ENCODE results near the gene KRTAP5-7.
"Not testable (repeated sequence)": the region's sequence is repeated elsewhere in the genome, so short reads cannot be mapped to it uniquely, and the experiment has no call there.

KRTAP5-7 gene

DNA sequence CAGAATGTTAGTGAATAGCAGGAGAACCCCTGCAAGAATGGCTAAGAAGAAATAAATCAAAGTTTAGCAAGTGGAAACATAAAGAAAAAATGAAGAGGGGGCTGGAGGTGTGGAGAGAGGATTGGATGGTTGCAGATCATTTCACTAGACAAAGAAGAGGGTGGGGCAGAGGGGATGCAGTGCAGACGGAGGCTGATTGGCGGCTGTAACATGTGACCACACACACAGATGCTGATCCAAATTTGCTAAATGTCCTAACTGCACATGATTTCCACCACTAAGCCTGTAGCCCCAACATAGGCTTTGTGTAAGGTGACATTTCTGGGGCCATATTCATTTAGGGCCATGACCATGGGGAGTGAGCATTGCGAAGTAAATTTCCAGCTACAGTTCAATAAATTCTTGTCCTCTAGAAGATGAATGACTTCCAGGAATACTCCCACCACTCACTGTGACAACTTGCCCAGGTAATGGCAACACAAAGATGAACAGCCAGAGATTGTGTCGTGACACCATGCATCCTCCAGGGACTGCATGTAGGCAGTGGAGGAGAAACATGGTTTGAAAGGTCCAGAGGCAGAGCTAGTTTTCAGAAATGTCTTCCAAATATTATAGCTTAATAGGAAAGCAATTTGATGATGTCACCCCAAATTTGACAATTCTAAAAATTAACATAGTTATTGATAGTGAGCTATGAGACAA, 48.8 kb downstream of the KRTAP5-7 start:
- no peak overlapping the region for H3K4me3 ChIP-seq (ENCODE audit: low read depth, low read length)
- TF ChIP-seq, protein P1, sequence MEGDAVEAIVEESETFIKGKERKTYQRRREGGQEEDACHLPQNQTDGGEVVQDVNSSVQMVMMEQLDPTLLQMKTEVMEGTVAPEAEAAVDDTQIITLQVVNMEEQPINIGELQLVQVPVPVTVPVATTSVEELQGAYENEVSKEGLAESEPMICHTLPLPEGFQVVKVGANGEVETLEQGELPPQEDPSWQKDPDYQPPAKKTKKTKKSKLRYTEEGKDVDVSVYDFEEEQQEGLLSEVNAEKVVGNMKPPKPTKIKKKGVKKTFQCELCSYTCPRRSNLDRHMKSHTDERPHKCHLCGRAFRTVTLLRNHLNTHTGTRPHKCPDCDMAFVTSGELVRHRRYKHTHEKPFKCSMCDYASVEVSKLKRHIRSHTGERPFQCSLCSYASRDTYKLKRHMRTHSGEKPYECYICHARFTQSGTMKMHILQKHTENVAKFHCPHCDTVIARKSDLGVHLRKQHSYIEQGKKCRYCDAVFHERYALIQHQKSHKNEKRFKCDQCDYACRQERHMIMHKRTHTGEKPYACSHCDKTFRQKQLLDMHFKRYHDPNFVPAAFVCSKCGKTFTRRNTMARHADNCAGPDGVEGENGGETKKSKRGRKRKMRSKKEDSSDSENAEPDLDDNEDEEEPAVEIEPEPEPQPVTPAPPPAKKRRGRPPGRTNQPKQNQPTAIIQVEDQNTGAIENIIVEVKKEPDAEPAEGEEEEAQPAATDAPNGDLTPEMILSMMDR (IDR thresholded peaks at IDR 0.05; ENCODE audit: borderline replicate concordance, insufficient read depth, low read depth, low read length), result no peak

DNA sequence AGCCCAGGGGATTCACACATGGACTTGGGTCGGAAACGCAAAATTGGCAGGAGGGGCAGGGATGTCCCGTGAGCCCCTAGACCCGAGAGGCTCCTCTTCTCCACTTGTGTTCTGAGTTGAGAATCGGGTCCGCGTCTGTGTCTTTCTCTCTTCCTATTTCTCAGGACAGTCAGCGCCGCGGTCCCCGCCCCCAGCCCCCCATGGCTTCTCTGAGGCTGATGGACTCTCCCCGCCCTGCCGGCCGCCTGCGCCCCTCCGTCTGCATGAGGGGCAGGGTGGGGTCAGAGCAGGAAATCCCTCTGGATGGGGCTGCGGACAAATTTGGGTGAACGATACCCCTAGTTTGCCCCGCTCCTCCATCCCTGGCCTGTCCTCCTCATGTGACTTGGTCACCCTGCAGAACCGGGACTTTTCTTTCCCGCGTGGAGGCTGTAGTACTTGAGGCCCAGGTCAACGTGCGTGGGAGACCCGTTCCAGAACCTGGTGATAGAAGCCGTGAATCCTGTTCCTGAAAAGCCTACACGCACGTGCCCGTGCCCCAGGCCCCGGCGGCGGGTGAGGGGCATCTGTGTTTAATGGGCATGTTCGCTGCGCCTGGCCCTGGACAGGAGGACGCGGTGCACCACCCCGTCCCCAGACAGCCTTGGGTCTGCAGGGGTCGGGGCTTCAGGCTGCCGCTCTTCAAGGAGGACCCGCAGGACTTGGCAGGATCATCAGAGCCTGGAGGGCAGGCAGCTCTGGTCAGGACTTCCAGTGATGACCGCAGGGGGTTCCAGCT, 49.8 kb downstream of the KRTAP5-7 start:
- not testable (repeated sequence) for H3K4me3 ChIP-seq (ENCODE audit: low read depth, low read length)

DNA sequence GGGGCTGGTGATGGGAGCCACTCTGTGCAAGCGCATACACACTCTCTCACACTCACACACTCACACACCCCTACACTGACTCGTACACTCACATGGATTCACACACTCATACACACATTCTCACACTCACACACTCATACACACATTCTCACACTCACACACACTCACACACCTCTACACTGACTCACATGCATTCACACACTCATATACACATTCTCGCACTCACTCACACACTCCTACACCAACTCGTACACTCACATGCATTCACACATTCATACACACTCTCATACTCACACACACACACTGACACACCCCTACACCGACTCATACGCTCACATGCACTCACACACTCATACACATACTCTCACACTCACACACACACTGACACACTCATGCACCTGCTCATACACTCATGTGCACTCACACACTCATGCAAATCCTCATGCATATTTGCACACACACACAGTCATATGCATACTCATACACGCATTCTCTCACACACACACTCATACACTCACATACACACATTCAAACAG, 50.5 kb downstream of the KRTAP5-7 start:
- H3K4me3 ChIP-seq (ENCODE audit: low read depth, low read length), result no peak overlapping the region
- TF ChIP-seq, protein P1 (IDR thresholded peaks at IDR 0.05; ENCODE audit: borderline replicate concordance, insufficient read depth, low read depth, low read length), result no peak
